HG03064 (cell line): ENCODE results near the gene UBIAD1.

ENCODE experiments used
- ATAC-seq: cut with Tn5 transposase; IDR thresholded peaks from one replicate; pipeline ENCODE4 v1.9.1; 2021; ENCODE audit warnings: low read depth; ENCODE audit not compliant: unreplicated experiment

Gene UBIAD1

GRCh38 chr1:11308699-11309224 lies 35.8 kb downstream of the UBIAD1 start:
- ATAC-seq, result no peak

- no peak for ATAC-seq
Measured at GRCh38 chr1:11309385-11309784, 36.4 kb downstream of the UBIAD1 start.

- ATAC-seq, result no peak
Measured at GRCh38 chr1:11311816-11312755, 39.1 kb downstream of the UBIAD1 start.

GRCh38 chr1:11314959-11315358 lies 42.0 kb downstream of the UBIAD1 start:
- no peak for ATAC-seq

- ATAC-seq, result no peak
Measured at GRCh38 chr1:11316701-11317100, 43.7 kb downstream of the UBIAD1 start.

GRCh38 chr1:11318982-11319381 lies 46.0 kb downstream of the UBIAD1 start:
- no peak for ATAC-seq

- no peak for ATAC-seq
Measured at GRCh38 chr1:11320153-11320936, 47.3 kb downstream of the UBIAD1 start.

GRCh38 chr1:11321656-11322491 lies 48.9 kb downstream of the UBIAD1 start:
- no peak for ATAC-seq

GRCh38 chr1:11324567-11325165 lies 51.7 kb downstream of the UBIAD1 start:
- no peak for ATAC-seq

GRCh38 chr1:11326070-11326469 lies 53.1 kb downstream of the UBIAD1 start:
- ATAC-seq, result no peak

- ATAC-seq, result no peak
Measured at GRCh38 chr1:11328444-11328843, 55.4 kb downstream of the UBIAD1 start.

- no peak for ATAC-seq
Measured at GRCh38 chr1:11330411-11330810, 57.4 kb downstream of the UBIAD1 start.

GRCh38 chr1:11331036-11331944 lies 58.3 kb downstream of the UBIAD1 start:
- no peak for ATAC-seq

GRCh38 chr1:11331945-11332546 lies 59.0 kb downstream of the UBIAD1 start:
- no peak for ATAC-seq

- no peak for ATAC-seq
Measured at GRCh38 chr1:11333631-11334030, 60.6 kb downstream of the UBIAD1 start.

- no peak for ATAC-seq
Measured at GRCh38 chr1:11334261-11334804, 61.3 kb downstream of the UBIAD1 start.

GRCh38 chr1:11334821-11335220 lies 61.8 kb downstream of the UBIAD1 start:
- no peak for ATAC-seq

- ATAC-seq, result peak; percentile 87
Measured at GRCh38 chr1:11335417-11336056, 62.5 kb downstream of the UBIAD1 start.
